DOHH2 (cell line): Measurements from ENCODE around the gene NMB.

Source experiments
- H3F3A ChIP-seq: fragments of 200-600 bp; sonication (generic), shearing (Covaris generic); 2 replicates; pipeline ENCODE4 v1.6.0; 2016; ENCODE audit warnings: antibody characterized with exemption, mild to moderate bottlenecking; ENCODE audit not compliant: control insufficient read depth, insufficient read depth
- H3K27ac ChIP-seq: fragments of 200-600 bp; sonication (generic); 2 replicates; pipeline ENCODE4 v1.5.1; 2014; ENCODE audit warnings: low read depth, mild to moderate bottlenecking, low read length, moderate library complexity
- H3K27me3 ChIP-seq: fragments of 200-600 bp; sonication (generic); 2 replicates; pipeline ENCODE4 v1.6.1; 2014; ENCODE audit warnings: mild to moderate bottlenecking, low read length, mixed read lengths; ENCODE audit not compliant: control insufficient read depth
- H3K36me3 ChIP-seq: fragments of 200-600 bp; sonication (generic); 2 replicates; pipeline ENCODE4 v1.6.1; 2014; ENCODE audit warnings: mild to moderate bottlenecking, low read length, moderate library complexity, mixed read lengths; ENCODE audit not compliant: control insufficient read depth
- H3K4me1 ChIP-seq: fragments of 200-600 bp; sonication (generic); 2 replicates; pipeline ENCODE4 v1.6.1; 2014; ENCODE audit warnings: mild to moderate bottlenecking, low read length, mixed read lengths; ENCODE audit not compliant: control insufficient read depth
- H3K4me2 ChIP-seq: fragments of 200-600 bp; sonication (generic); 2 replicates; pipeline ENCODE4 v1.6.0; 2014; ENCODE audit warnings: mild to moderate bottlenecking, low read length, moderate library complexity
- H3K4me3 ChIP-seq: fragments of 200-600 bp; sonication (generic); 2 replicates; pipeline ENCODE4 v1.5.1; 2014; ENCODE audit warnings: mild to moderate bottlenecking, low read length, mixed read lengths
- H3K79me2 ChIP-seq: fragments of 200-600 bp; sonication (generic); 2 replicates; pipeline ENCODE4 v1.6.1; 2014; ENCODE audit warnings: mild to moderate bottlenecking, low read length, mixed read lengths; ENCODE audit not compliant: control insufficient read depth
- H3K9me2 ChIP-seq: fragments of 200-600 bp; sonication (generic); replicated peaks from 2 replicates; pipeline ENCODE4 v1.6.1; 2014; ENCODE audit warnings: mild to moderate bottlenecking, low read length, mixed read lengths; ENCODE audit not compliant: control insufficient read depth
- H3K9me3 ChIP-seq: fragments of 200-600 bp; sonication (generic); 2 replicates; pipeline ENCODE4 v1.6.1; 2014; ENCODE audit warnings: antibody characterized with exemption, low read length, mixed read lengths; ENCODE audit not compliant: control insufficient read depth, insufficient read depth
- H4K20me1 ChIP-seq: fragments of 200-600 bp; sonication (generic); 2 replicates; pipeline ENCODE4 v1.6.0; 2014; ENCODE audit warnings: low read depth, mild to moderate bottlenecking, antibody characterized with exemption, low read length, moderate library complexity; ENCODE audit not compliant: control insufficient read depth, insufficient read depth
- EZH2phosphoT487 ChIP-seq: fragments of 200-600 bp; sonication (generic); IDR thresholded peaks from 2 replicates; pipeline ENCODE4 v1.6.1; 2017; ENCODE audit warnings: borderline replicate concordance, mild to moderate bottlenecking, antibody characterized with exemption, low read length, moderate library complexity, mixed read lengths
- TF ChIP-seq, protein P1 (sequence below): fragments of 200-600 bp; sonication (generic); IDR thresholded peaks from one replicate; pipeline ENCODE4 v1.5.1; 2014; ENCODE audit warnings: antibody characterized with exemption, mild to moderate bottlenecking, low read depth, low read length; ENCODE audit not compliant: poor library complexity, severe bottlenecking

The NMB gene

DNA sequence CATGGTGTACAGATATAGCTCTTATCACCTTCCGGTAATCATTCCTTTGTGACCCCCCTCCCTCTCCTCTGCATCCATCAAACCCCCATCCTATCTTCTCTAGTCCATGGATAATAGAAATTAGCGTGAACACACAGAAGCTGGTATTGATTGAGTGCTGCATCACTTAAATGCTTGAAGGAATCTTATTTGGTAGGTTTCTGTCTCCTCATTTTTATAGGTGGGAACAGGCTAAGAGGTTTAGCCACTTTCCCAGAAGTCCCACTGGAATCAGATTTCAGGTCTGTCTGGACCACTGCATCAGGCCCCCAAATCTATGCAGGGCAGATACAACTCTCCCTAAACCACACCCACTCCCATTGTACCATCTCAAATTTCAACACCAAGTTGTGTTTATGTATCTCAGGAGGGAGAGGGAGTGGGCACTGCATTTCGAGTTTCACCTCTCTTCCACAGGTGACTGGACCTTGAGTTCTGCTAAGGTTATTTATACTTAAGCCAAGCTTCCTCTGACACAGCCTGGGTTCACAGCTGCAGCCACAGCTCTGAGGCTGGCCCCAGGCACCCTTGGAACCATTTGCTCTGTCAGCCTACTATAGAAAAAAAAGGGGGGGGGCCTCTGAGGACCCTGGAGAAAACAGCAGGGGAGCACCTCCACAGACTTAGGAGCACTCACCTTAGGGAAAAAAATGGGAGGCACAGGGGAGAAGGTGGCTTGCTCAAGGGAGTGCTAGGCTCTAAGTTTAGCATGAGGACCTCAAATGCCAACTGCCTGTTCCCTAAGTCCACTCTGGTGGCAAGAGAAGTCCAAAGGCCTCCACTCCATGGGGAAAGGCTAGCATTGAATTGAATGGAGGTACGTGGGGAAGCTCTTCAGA, 2.1 kb upstream of the NMB start:
- Histone ChIP-seq H3K9me2 (no peaks in the 10 kb centered on the region), H3K4me3 (no peak overlapping the region), H3K27me3 (peaks cover 5% of the 10 kb centered on the region), H3K9me3 (no peaks in the 10 kb centered on the region), H3K36me3 (no peaks in the 10 kb centered on the region), H3K4me1 (peaks cover 29% of the 10 kb centered on the region), H3K27ac (no peak overlapping the region), H3F3A (peaks cover 15% of the 10 kb centered on the region), H4K20me1 (no peaks in the 10 kb centered on the region), H3K79me2 (no peaks in the 10 kb centered on the region), H3K4me2 (no peak overlapping the region)
- TF ChIP-seq EZH2phosphoT487: no peak
- TF ChIP-seq, protein P1, sequence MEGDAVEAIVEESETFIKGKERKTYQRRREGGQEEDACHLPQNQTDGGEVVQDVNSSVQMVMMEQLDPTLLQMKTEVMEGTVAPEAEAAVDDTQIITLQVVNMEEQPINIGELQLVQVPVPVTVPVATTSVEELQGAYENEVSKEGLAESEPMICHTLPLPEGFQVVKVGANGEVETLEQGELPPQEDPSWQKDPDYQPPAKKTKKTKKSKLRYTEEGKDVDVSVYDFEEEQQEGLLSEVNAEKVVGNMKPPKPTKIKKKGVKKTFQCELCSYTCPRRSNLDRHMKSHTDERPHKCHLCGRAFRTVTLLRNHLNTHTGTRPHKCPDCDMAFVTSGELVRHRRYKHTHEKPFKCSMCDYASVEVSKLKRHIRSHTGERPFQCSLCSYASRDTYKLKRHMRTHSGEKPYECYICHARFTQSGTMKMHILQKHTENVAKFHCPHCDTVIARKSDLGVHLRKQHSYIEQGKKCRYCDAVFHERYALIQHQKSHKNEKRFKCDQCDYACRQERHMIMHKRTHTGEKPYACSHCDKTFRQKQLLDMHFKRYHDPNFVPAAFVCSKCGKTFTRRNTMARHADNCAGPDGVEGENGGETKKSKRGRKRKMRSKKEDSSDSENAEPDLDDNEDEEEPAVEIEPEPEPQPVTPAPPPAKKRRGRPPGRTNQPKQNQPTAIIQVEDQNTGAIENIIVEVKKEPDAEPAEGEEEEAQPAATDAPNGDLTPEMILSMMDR: no peak

DNA sequence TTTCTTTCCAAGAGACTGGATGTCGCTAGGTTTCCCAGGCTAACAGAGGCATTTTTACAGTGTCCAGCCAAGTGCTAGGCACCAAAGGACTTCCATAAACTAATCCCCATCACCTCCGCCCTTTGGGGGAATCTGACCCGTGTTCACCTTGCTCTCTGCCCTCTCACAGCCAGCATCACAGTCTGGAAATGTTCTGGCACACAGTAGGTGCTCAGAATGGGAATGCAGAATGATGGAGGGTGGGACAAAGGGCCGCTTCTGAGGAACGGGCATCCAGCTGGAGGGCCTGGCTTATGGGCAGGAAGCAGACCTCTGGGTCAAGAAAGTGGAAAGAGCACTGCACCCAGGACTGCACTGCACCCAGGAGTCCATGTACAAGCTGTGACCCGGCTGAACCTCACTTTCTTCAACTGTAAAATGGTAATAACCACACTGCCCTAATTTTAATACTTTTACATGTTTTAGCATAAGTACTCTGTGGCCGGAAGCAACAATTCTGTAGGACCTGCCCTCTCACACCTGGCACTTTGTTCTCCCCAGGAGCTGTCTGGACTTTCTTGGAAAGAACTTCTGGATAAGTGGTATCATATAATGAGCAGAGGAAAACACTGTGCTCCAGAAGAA, 901 bp upstream of the NMB start:
- Histone ChIP-seq H3K36me3 (peaks cover 1% of the 10 kb centered on the region; the same call in 1 of the 2 replicates), H3K4me2 (peak overlapping the region; percentile 82), H3K4me3 (peak overlapping the region; percentile 74), H4K20me1 (no peaks in the 10 kb centered on the region), H3K4me1 (peaks cover 34% of the 10 kb centered on the region), H3K79me2 (peaks cover 2% of the 10 kb centered on the region), H3F3A (peaks cover 18% of the 10 kb centered on the region), H3K27ac (peak overlapping the region; percentile 53), H3K9me2 (no peaks in the 10 kb centered on the region), H3K9me3 (no peaks in the 10 kb centered on the region), H3K27me3 (peaks cover 5% of the 10 kb centered on the region)
- TF ChIP-seq, protein P1: no peak
- no peak for TF ChIP-seq EZH2phosphoT487

- peaks cover 13% of the 10 kb centered on the region for H3K79me2 ChIP-seq
- no peaks in the 10 kb centered on the region for H4K20me1 ChIP-seq
- peaks cover 13% of the 10 kb centered on the region for H3K36me3 ChIP-seq
- peaks cover 13% of the 10 kb centered on the region for H3F3A ChIP-seq
- H3K27ac ChIP-seq: no peak overlapping the region
- peak overlapping the region; percentile 82 for H3K4me2 ChIP-seq
- H3K9me2 ChIP-seq: no peaks in the 10 kb centered on the region
- peaks cover 5% of the 10 kb centered on the region for H3K27me3 ChIP-seq
- no peak for TF ChIP-seq EZH2phosphoT487
- TF ChIP-seq, protein P1: no peak
- peaks cover 42% of the 10 kb centered on the region for H3K4me1 ChIP-seq
- no peaks in the 10 kb centered on the region for H3K9me3 ChIP-seq
- peak overlapping the region; percentile 74 for H3K4me3 ChIP-seq
Observed at GRCh38 chr15:84657748-84658079, 285 bp downstream of the NMB start.
